Uterus (tissue), 2 donors: ENCODE measurements around the gene COL5A1.

Source experiments
- POLR2A ChIP-seq, 2 donors: fragments of 450-650 bp; IDR thresholded peaks; one replicate each; pipeline ENCODE4 v1.6.1; 2016; ENCODE audit warnings: antibody characterized with exemption in 2 of 2, mild to moderate bottlenecking in 1 of 2, moderate library complexity in 1 of 2
- TF ChIP-seq, protein P1 (sequence below), 4 experiments: fragments of 200-600 bp in 2 of 4; fragments of 450-650 bp in 2 of 4; sonication (generic) in 2 of 4; IDR thresholded peaks; one replicate each; pipeline ENCODE4 v1.5.1; 2016 to 2019; ENCODE audit warnings: antibody characterized with exemption in 4 of 4, mild to moderate bottlenecking in 2 of 4, moderate library complexity in 1 of 4

DNA sequence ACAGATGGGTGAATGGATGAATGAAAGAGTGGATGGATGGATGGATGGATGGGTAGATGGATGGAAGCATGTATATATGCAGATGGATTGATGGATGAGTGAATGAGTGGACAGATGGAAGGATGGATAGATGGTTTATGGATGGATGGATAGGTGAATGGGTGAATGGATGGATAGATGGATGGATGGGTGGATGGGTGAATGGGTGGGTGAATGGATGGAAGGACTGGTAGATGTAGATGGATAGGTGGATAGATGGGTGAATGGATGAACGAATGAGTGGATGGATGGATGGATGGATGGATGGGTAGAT is 85.1 kb downstream of the COL5A1 start:
- TF ChIP-seq POLR2A (IDR thresholded peaks at IDR 0.05), result no peak
- TF ChIP-seq, protein P1, sequence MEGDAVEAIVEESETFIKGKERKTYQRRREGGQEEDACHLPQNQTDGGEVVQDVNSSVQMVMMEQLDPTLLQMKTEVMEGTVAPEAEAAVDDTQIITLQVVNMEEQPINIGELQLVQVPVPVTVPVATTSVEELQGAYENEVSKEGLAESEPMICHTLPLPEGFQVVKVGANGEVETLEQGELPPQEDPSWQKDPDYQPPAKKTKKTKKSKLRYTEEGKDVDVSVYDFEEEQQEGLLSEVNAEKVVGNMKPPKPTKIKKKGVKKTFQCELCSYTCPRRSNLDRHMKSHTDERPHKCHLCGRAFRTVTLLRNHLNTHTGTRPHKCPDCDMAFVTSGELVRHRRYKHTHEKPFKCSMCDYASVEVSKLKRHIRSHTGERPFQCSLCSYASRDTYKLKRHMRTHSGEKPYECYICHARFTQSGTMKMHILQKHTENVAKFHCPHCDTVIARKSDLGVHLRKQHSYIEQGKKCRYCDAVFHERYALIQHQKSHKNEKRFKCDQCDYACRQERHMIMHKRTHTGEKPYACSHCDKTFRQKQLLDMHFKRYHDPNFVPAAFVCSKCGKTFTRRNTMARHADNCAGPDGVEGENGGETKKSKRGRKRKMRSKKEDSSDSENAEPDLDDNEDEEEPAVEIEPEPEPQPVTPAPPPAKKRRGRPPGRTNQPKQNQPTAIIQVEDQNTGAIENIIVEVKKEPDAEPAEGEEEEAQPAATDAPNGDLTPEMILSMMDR (IDR thresholded peaks at IDR 0.05), result no peak
